NCI-H128 (cell line): ENCODE measurements around the gene LCE1B.

Experiments used
- DNase-seq: peaks from one replicate; lab custom pipeline; 2025; ENCODE audit not compliant: unreplicated experiment; lab: John Stamatoyannopoulos, UW

Gene LCE1B

DNA sequence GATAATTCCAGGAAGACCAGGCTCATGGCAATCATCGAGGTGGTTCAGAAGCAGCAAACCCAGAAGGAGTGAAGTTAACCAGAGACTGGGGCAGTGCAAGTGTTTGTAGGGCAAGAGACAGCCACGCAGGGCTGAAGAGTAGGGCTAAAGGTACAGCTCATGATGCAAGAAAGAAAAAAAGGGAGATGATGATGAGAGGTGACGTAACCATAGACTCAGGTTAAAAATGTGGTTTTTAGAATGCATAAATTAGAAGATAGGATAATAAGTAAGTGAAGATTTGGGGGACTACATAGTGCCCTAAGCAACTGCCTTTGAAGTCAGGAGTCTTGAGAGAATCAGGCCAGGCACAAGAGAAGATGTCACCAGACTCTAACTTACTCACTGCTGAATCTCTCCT is 48.4 kb downstream of the LCE1B start:
- DNase-seq = no peak

DNA sequence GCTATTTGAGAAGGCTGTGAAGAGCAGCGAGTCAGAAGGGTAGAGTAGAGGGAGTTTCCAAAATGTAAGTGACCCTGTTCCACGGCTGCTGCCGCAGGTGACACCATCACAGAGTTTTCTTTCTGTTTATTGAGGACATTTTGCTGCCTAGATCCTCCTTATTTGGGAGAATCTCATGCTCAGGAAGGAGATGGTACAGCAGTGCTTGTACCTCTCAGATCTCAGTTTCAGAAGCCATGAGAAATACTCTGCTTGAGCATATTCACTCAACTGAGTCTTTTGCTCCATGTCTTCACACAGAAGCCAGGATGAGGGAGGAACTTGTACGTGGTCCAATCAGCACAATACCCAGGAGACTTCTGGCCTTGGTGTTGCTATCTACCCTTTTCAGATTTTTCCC is 49.6 kb downstream of the LCE1B start:
- no peak for DNase-seq
